OCI-LY3 (cell line): ENCODE results near the gene IBTK.

Experiments
- EZH2phosphoT487 ChIP-seq: fragments of 200-600 bp; shearing (Covaris generic); IDR thresholded peaks from 2 replicates; pipeline ENCODE4 v1.6.1; 2018; ENCODE audit warnings: antibody characterized with exemption, mixed run types, low read depth
- TF ChIP-seq, protein P1 (sequence below): fragments of 200-600, 300-600 bp; sonication (generic); IDR thresholded peaks from 2 replicates; pipeline ENCODE4 v1.5.1; 2014; ENCODE audit warnings: antibody characterized with exemption, low read length, low read depth

DNA sequence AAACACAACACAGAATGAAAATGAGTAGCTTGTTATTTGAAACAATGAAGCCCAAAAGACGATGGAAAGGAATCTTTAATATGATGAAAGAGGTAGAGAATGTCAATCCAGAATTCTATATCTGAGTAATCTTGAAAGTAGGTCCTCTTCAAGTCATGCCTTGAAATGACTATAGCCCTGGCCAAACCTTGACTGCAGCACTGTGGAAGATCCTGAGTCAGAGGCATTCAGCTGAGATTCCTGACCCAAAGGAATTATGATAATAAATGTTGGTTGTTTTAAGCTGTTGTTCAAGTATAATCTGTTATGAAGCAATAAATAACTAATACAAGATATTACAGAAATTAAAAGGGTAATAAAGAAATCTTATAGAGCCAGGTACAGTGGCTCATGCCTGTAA is 64.8 kb downstream of the IBTK start:
- no peak for TF ChIP-seq EZH2phosphoT487
- TF ChIP-seq, protein P1, sequence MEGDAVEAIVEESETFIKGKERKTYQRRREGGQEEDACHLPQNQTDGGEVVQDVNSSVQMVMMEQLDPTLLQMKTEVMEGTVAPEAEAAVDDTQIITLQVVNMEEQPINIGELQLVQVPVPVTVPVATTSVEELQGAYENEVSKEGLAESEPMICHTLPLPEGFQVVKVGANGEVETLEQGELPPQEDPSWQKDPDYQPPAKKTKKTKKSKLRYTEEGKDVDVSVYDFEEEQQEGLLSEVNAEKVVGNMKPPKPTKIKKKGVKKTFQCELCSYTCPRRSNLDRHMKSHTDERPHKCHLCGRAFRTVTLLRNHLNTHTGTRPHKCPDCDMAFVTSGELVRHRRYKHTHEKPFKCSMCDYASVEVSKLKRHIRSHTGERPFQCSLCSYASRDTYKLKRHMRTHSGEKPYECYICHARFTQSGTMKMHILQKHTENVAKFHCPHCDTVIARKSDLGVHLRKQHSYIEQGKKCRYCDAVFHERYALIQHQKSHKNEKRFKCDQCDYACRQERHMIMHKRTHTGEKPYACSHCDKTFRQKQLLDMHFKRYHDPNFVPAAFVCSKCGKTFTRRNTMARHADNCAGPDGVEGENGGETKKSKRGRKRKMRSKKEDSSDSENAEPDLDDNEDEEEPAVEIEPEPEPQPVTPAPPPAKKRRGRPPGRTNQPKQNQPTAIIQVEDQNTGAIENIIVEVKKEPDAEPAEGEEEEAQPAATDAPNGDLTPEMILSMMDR: no peak
